ENCODE results near the gene C1QTNF6. TPM values are rescaled to one million over a fixed set of nuclear protein-coding genes. Genes with fewer than 3 reads are reported as not detected.

Gene C1QTNF6
- total and polyA plus RNA-seq, 7 experiments from 2014 or later, result 1.1 to 27.6 (median 14.5) TPM

DNA sequence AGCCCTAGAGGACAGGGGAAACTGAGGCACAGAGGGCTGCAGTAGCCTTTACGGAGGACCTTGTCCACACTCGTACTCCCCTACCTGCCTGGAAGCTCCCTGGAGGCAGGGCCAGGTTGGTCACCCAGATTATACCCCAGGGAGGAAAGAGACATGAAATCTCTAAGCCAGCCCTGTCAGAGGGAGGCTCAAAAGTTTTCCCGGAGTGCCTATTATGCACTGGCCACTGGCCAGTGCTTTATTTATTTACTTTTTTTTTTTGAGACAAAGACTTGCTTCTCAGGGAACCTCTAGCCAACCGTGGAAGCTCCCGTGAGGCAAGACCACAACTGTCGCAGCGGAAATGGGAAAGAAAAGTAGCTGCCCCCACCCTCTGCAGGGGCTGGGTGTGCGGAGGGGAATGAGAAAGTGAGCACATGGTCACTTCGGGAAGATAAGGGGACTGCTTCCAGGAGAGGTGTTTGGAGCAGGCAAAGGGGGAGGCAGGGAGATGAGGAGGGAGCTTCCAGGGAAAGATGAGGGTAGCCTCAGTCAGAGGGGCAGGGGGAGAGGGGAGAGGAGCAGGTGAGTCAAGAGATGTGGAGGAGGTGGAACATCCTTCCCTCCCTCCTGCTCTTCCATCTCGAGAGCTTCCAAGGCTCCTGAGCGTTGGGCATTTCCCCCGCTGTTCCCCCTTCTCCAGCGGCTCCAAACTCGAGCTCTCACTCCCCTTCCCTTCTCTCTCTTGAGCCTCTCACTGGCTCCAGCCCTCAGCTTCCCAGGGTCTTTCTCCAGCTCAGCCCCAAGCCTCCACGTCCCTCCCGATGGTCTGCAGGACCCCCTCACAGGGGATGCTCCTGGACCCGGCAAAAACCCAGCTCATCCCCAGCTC, 42.6 kb downstream of the C1QTNF6 start:
- H3K9me3 ChIP-seq (ENCODE audit: control insufficient read depth in 2 of 3, low read length in 3 of 3), result no peaks in the 10 kb centered on the region
- Mint-ChIP-seq H3K9me3 (peaks cover 0 to 3% (median 0%) of the 10 kb centered on the region in 11 donors), H3K27me3 (no peaks in the 10 kb centered on the region), H3K4me1 (peaks cover 43 to 80% (median 54%) of the 10 kb centered on the region in 7 donors), H3K4me3 (peak overlapping the region in 3 of 10 donors; percentile 87 to 89 (median 88)), H3K36me3 (peaks cover 0 to 45% (median 5%) of the 10 kb centered on the region in 5 donors), H3K27ac (peak overlapping the region; percentile 28 to 99 (median 95))
- ChIA-PET CTCF (no interaction called here), POLR2A (interaction anchor here (0.9 to 1.8 kb wide), 4 partner anchors 18 to 66 kb away, joined by 3 to 9 read pairs (median 4); no protein-coding TSS in a partner anchor)
- peak overlapping the region; percentile 84 for H3K27ac ChIP-seq (ENCODE audit: low read depth, low read length)
- H3K4me3 ChIP-seq (ENCODE audit: low read length), result peak overlapping the region; percentile 22
- intact Hi-C loops (cut with micrococcal nuclease), result loop anchor here in 1 of 2 donors (5.0 kb wide), 1 partner anchor 97 kb away; the partner anchor contains the start of gene RAC2
- peaks cover 16 to 39% (median 28%) of the 10 kb centered on the region in 3 experiments for H3K36me3 ChIP-seq (ENCODE audit: control insufficient read depth in 2 of 3, insufficient read depth in 3 of 3, low read length in 3 of 3)
- no peak for ATAC-seq
- H3K4me1 ChIP-seq (ENCODE audit: control insufficient read depth in 2 of 2, insufficient read depth in 2 of 2, low read length in 2 of 2), result peaks cover 40 to 41% of the 10 kb centered on the region in 2 donors
- no peak for DNase-seq
- H3K27me3 ChIP-seq (ENCODE audit: control insufficient read depth in 2 of 2, insufficient read depth in 2 of 2, low read length in 2 of 2), result no peaks in the 10 kb centered on the region

DNA sequence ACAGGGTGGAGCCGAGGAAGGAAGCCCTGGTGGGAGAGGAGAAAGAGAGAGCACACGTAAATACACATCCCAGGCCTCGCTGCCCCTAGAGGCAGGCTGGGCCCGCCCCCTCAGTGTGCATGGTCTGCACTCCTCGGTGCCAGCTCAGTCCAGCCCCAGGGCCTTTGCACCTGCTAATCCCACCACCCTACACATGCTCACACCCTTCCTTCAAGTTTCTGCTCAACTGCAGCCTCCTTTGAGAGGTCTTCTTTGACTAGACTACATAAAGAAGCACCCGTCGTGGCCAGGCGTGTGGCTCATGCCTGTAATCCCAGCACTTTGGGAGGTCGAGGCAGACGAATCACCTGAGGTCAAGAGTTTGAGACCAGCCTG, 43.9 kb downstream of the C1QTNF6 start:
- ChIA-PET CTCF (no interaction called here), POLR2A (interaction anchor here (1.5 to 1.8 kb wide), 2 partner anchors 22 to 64 kb away, joined by 4 to 9 read pairs; no protein-coding TSS in a partner anchor)
- intact Hi-C loops (cut with micrococcal nuclease), result no loop called here
- Mint-ChIP-seq H3K27me3 (no peaks in the 10 kb centered on the region), H3K4me3 (no peak overlapping the region), H3K9me3 (no peaks in the 10 kb centered on the region), H3K27ac (peak overlapping the region in 6 of 9 donors; percentile 6 to 99 (median 72)), H3K4me1 (peaks cover 37 to 70% (median 41%) of the 10 kb centered on the region in 7 donors), H3K36me3 (peaks cover 0 to 44% (median 5%) of the 10 kb centered on the region in 5 donors)
- H3K4me1 ChIP-seq (ENCODE audit: control insufficient read depth in 2 of 2, insufficient read depth in 2 of 2, low read length in 2 of 2), result peaks cover 33 to 36% of the 10 kb centered on the region in 2 donors
- H3K27me3 ChIP-seq (ENCODE audit: control insufficient read depth in 2 of 2, insufficient read depth in 2 of 2, low read length in 2 of 2), result no peaks in the 10 kb centered on the region
- H3K36me3 ChIP-seq (ENCODE audit: control insufficient read depth in 2 of 3, insufficient read depth in 3 of 3, low read length in 3 of 3), result peaks cover 16 to 48% (median 30%) of the 10 kb centered on the region in 3 experiments
- H3K9me3 ChIP-seq (ENCODE audit: control insufficient read depth in 2 of 3, low read length in 3 of 3), result no peaks in the 10 kb centered on the region
- H3K27ac ChIP-seq (ENCODE audit: low read depth, low read length), result no peak overlapping the region
- no peak for DNase-seq
- no peak overlapping the region for H3K4me3 ChIP-seq (ENCODE audit: low read length)
- no peak for ATAC-seq

DNA sequence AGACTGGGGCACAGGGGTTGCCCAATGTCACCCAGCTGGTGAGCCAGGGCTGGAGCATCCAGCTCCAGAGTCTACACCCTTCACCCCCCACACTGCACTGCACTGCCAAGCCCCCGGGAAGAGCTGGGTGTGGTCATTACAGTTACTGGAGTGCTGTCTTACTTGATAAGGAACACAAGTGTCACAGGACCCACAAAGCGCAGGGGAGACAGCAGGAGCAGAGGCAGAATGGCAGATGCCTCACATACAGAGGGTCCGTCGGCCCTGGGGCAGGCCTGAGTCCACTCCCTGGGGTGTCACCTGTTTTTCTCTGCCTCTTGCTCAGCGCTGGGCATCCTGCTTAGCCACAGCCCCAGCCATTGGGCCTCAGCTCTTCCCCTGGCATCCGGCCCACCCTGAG, 46.1 kb downstream of the C1QTNF6 start:
- Mint-ChIP-seq H3K9me3 (no peaks in the 10 kb centered on the region), H3K27me3 (no peaks in the 10 kb centered on the region), H3K36me3 (peaks cover 8 to 51% (median 14%) of the 10 kb centered on the region in 5 donors), H3K4me1 (peaks cover 19 to 62% (median 27%) of the 10 kb centered on the region in 7 donors), H3K4me3 (no peak overlapping the region), H3K27ac (no peak overlapping the region)
- DNase-seq, result no peak
- H3K9me3 ChIP-seq (ENCODE audit: control insufficient read depth in 2 of 3, low read length in 3 of 3), result no peaks in the 10 kb centered on the region
- no peak overlapping the region for H3K4me3 ChIP-seq (ENCODE audit: low read length)
- ATAC-seq, result no peak
- no peak overlapping the region for H3K27ac ChIP-seq (ENCODE audit: low read depth, low read length)
- no peaks in the 10 kb centered on the region for H3K27me3 ChIP-seq (ENCODE audit: control insufficient read depth in 2 of 2, insufficient read depth in 2 of 2, low read length in 2 of 2)
- CTCF ChIA-PET, result interaction anchor here (0.7 to 0.8 kb wide), 2 partner anchors 9 to 38 kb away, joined by 3 to 5 read pairs; no protein-coding TSS in a partner anchor
- POLR2A ChIA-PET, result interaction anchor here (1.1 to 1.6 kb wide), 2 partner anchors 9 to 20 kb away, joined by 5 to 6 read pairs; no protein-coding TSS in a partner anchor
- peaks cover 11 to 24% of the 10 kb centered on the region in 2 donors for H3K4me1 ChIP-seq (ENCODE audit: control insufficient read depth in 2 of 2, insufficient read depth in 2 of 2, low read length in 2 of 2)
- intact Hi-C loops (cut with micrococcal nuclease), result no loop called here
- peaks cover 21 to 70% (median 51%) of the 10 kb centered on the region in 3 experiments for H3K36me3 ChIP-seq (ENCODE audit: control insufficient read depth in 2 of 3, insufficient read depth in 3 of 3, low read length in 3 of 3)

DNA sequence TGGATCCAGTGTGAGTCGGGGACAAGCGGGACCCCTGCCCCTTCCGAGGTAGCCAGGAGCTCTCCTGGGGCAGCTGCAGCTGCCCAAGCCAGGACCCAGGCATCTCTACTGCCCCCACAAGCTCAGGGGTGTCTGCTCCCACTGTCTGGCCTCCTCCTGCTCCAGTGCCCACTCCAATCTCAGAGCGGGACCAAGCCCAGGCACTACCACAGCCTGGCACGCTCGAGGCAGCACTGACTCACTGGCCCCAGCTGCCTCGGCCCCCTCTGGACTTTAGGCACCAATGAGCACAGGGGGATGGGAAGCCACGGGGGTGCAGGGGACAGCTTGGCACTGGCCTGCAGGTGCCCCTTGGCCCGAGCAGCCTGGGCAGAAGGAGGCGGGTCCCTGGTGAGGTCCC, 46.6 kb downstream of the C1QTNF6 start:
- intact Hi-C loops (cut with micrococcal nuclease), result no loop called here
- H3K27me3 Mint-ChIP-seq, result no peaks in the 10 kb centered on the region
- POLR2A ChIA-PET, result interaction anchor here (1.6 to 2.2 kb wide), 2 partner anchors 8 to 9 kb away, joined by 6 to 9 read pairs; partner anchors contain the start of gene IL2RB
- Histone ChIP-seq H3K4me1 (ENCODE audit: control insufficient read depth in 2 of 2, insufficient read depth in 2 of 2, low read length in 2 of 2) (peaks cover 7 to 19% of the 10 kb centered on the region in 2 donors), H3K27me3 (ENCODE audit: control insufficient read depth in 2 of 2, insufficient read depth in 2 of 2, low read length in 2 of 2) (no peaks in the 10 kb centered on the region), H3K9me3 (ENCODE audit: control insufficient read depth in 2 of 3, low read length in 3 of 3) (no peaks in the 10 kb centered on the region), H3K27ac (ENCODE audit: low read depth, low read length) (no peak overlapping the region), H3K4me3 (ENCODE audit: low read length) (no peak overlapping the region), H3K36me3 (ENCODE audit: control insufficient read depth in 2 of 3, insufficient read depth in 3 of 3, low read length in 3 of 3) (peaks cover 23 to 75% (median 55%) of the 10 kb centered on the region in 3 experiments)
- DNase-seq (no peak), ATAC-seq (no peak)
- peaks cover 13 to 54% (median 18%) of the 10 kb centered on the region in 5 donors for H3K36me3 Mint-ChIP-seq
- no peaks in the 10 kb centered on the region for H3K9me3 Mint-ChIP-seq
- CTCF ChIA-PET, result interaction anchor here (0.7 kb wide), 1 partner anchor 39 kb away, joined by 3 read pairs; no protein-coding TSS in a partner anchor
- no peak overlapping the region for H3K4me3 Mint-ChIP-seq
- H3K27ac Mint-ChIP-seq, result no peak overlapping the region
- peaks cover 14 to 62% (median 24%) of the 10 kb centered on the region in 7 donors for H3K4me1 Mint-ChIP-seq

DNA sequence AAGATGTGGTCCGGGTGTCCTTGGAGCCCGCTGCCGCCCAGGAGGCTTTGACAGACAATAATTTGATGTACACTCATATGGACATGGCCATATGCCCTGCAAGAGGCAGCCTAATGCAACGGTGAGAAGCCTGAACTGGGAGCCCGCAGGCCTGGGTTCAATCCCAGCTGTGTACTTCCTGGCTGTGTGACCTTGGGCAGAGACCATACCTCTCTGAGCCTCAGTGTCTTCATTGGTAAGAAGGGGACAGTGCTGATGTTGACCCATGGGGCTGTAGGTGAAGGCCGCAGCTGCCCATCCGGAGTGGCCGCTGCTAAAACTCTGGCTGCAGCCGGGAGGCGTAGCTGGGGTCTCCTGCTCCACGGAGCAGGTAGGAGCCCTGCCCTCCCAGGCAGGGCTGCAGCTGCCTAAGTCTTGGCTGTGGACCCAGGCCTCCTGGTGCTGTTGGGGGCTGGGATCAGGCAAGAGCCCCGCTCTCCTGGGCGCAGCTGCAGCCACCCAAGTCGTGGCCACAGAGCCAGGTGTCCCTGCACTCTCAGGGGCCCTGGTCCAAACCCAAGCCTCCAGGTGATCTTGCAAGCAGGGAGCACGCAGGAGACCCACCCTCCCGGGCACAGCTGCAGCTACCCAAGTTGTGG, 47.2 kb downstream of the C1QTNF6 start:
- H3K9me3 ChIP-seq (ENCODE audit: control insufficient read depth in 2 of 3, low read length in 3 of 3), result no peaks in the 10 kb centered on the region
- no peaks in the 10 kb centered on the region for H3K9me3 Mint-ChIP-seq
- no peak for ATAC-seq
- H3K27ac Mint-ChIP-seq, result peak overlapping the region in 3 of 9 donors; percentile 6 to 62 (median 47)
- H3K27me3 Mint-ChIP-seq, result no peaks in the 10 kb centered on the region
- no peak overlapping the region for H3K27ac ChIP-seq (ENCODE audit: low read depth, low read length)
- no peak overlapping the region for H3K4me3 ChIP-seq (ENCODE audit: low read length)
- H3K4me1 Mint-ChIP-seq, result peaks cover 8 to 57% (median 17%) of the 10 kb centered on the region in 7 donors
- CTCF ChIA-PET, result no interaction called here
- POLR2A ChIA-PET, result interaction anchor here (1.6 to 2.2 kb wide), 2 partner anchors 8 to 9 kb away, joined by 6 to 9 read pairs; partner anchors contain the start of gene IL2RB
- no peak overlapping the region for H3K4me3 Mint-ChIP-seq
- H3K27me3 ChIP-seq (ENCODE audit: control insufficient read depth in 2 of 2, insufficient read depth in 2 of 2, low read length in 2 of 2), result no peaks in the 10 kb centered on the region
- H3K36me3 ChIP-seq (ENCODE audit: control insufficient read depth in 2 of 3, insufficient read depth in 3 of 3, low read length in 3 of 3), result peaks cover 23 to 81% (median 56%) of the 10 kb centered on the region in 3 experiments
- peaks cover under 1 to 12% of the 10 kb centered on the region in 2 donors for H3K4me1 ChIP-seq (ENCODE audit: control insufficient read depth in 2 of 2, insufficient read depth in 2 of 2, low read length in 2 of 2)
- intact Hi-C loops (cut with micrococcal nuclease), result no loop called here
- no peak for DNase-seq
- peaks cover 14 to 49% (median 18%) of the 10 kb centered on the region in 5 donors for H3K36me3 Mint-ChIP-seq

DNA sequence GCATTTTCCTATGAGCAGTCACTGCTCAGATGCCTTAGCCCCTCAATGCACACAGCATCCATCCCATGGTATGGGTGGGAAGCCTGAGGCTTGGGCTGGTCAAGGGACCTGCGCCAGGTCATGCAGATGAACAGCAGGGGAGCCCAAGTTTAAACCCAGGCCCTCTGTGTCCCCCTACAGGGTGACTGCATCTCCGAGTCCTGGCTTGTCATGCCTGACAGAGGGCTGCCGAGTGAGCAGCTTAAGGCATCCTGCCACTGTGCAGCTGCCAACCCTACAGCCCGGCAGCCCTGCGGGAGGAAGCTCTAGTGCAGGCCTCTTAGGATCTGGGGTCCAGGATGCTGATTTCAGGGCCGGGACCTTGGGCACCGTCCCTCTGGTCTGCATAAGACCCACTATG, 48.3 kb downstream of the C1QTNF6 start:
- H3K27me3 Mint-ChIP-seq, result no peaks in the 10 kb centered on the region
- Histone ChIP-seq H3K9me3 (ENCODE audit: control insufficient read depth in 2 of 3, low read length in 3 of 3) (no peaks in the 10 kb centered on the region), H3K4me1 (ENCODE audit: control insufficient read depth in 2 of 2, insufficient read depth in 2 of 2, low read length in 2 of 2) (peaks cover 0 to 2% of the 10 kb centered on the region in 2 donors), H3K27ac (ENCODE audit: low read depth, low read length) (no peak overlapping the region), H3K36me3 (ENCODE audit: control insufficient read depth in 2 of 3, insufficient read depth in 3 of 3, low read length in 3 of 3) (peaks cover 23 to 92% (median 63%) of the 10 kb centered on the region in 3 experiments), H3K27me3 (ENCODE audit: control insufficient read depth in 2 of 2, insufficient read depth in 2 of 2, low read length in 2 of 2) (no peaks in the 10 kb centered on the region), H3K4me3 (ENCODE audit: low read length) (no peak overlapping the region)
- DNase-seq, result no peak
- ATAC-seq, result no peak
- ChIA-PET CTCF (no interaction called here), POLR2A (interaction anchor here (0.7 to 2.2 kb wide), 2 partner anchors 10 to 91 kb away, joined by 4 to 9 read pairs; partner anchors contain the start of gene IL2RB)
- peak overlapping the region in 2 of 9 donors; percentile 28 to 40 for H3K27ac Mint-ChIP-seq
- H3K4me1 Mint-ChIP-seq, result peaks cover 3 to 53% (median 8%) of the 10 kb centered on the region in 7 donors
- no peaks in the 10 kb centered on the region for H3K9me3 Mint-ChIP-seq
- H3K4me3 Mint-ChIP-seq, result no peak overlapping the region
- intact Hi-C loops (cut with micrococcal nuclease), result no loop called here
- H3K36me3 Mint-ChIP-seq, result peaks cover 17 to 51% (median 20%) of the 10 kb centered on the region in 5 donors

Data from naive thymus-derived CD4-positive, alpha-beta T cell (primary cell).